AG09309 (cell line): Measurements from ENCODE around the gene GXYLT2.
A peak's percentile ranks its signal among the peaks of the same experiment; 100 is the strongest.

Experiments used
- DNase-seq: peaks from one replicate; pipeline ENCODE4 v3.0.0-alpha.2; 2010; ENCODE audit warnings: low read depth
- H3K4me3 ChIP-seq: 2 replicates; pipeline ENCODE4 v1.5.1; 2011; ENCODE audit warnings: mild to moderate bottlenecking, low read depth, low read length, moderate library complexity; ENCODE audit not compliant: control insufficient read depth
- CTCF ChIP-seq: IDR thresholded peaks from 2 replicates; pipeline ENCODE4 v1.5.1; 2011; ENCODE audit warnings: mild to moderate bottlenecking, low read depth, low read length, inconsistent platforms; ENCODE audit not compliant: insufficient read depth, control insufficient read depth; ENCODE audit errors: missing control alignments

The GXYLT2 gene

GRCh38 chr3:72888546-72889309 lies 882 bp downstream of the GXYLT2 start:
- no peak for DNase-seq
- H3K4me3 ChIP-seq = peak overlapping the region; percentile 50
- no peak for TF ChIP-seq CTCF

GRCh38 chr3:72889310-72890165 lies 1.7 kb downstream of the GXYLT2 start:
- DNase-seq = no peak
- no peak overlapping the region for H3K4me3 ChIP-seq
- TF ChIP-seq CTCF = no peak

- no peak for DNase-seq
- no peak overlapping the region for H3K4me3 ChIP-seq
- TF ChIP-seq CTCF = no peak
Measured at GRCh38 chr3:72890166-72890925, 2.5 kb downstream of the GXYLT2 start.

DNA sequence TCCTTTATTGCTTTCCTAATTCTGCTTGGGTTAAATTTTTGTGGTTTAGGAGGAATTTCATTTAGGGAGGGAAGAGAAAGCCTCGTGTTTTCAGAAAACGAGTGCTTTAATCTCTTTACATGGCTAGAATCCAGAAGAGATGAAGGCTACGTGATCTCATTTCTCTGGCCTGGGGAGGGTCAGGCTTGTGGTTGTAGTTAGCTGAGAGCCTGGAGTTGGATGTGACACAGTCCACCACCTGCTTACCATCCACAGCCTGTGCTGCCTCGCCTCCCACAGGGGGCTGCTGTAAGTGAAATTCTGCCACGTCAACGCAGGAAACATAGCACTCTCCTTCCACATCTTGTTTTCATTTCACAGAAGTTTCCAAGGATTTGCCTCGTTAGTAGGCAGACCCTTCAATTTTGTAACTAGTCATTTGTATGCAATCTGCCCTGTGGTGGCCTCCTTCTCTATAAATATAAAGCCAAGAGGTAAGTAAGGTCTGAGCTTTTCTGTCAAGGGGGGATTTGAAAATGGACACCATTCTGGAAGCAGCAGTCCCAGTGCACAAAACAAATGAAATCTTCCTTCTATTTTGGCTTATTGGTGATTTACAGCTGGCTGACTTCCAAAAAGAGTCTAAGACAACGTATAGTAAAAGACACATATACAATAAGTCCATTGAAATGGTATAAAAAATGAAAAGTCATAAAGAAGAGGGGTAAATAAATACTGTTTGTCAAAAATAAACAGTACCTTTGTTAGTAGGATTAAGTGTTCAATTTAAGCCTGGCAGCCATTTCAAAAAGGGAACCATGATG lies 3.4 kb downstream of the GXYLT2 start:
- H3K4me3 ChIP-seq = no peak overlapping the region
- peak; percentile 14 for TF ChIP-seq CTCF
- peak; percentile 96 for DNase-seq

DNA sequence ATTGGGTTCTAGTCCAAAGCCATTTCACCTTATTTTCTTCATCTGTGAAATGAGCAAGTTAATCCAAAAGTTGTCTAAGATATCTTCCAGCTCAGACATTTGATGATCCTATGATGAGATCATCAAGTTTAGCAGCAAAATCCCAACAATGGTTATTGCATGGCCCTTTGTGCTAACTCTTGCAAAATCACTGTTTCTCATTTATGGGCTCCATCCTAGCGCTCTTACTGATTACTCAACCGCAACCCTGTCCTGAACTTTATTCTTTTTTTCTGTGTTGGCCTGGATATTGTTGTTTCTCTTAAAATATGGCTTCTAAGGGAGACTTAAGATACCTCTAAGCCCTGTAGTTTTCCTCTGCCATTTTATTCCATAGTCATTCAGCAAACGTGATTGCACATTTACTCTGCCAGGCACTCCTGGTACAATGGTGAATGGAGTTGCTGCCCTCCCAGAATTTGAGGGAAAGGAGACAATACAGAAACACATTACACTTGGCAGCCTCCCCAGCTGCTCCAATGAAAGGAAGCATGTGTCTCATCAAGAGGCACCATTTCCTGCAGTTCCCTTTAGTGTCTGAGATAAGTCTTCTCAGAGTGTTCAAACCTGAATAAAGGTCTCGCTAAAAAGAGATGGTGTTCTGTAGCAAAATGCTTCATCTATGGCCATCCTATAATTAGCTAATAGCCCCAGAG lies 4.4 kb downstream of the GXYLT2 start:
- no peak overlapping the region for H3K4me3 ChIP-seq
- no peak for TF ChIP-seq CTCF
- peak; percentile 91 for DNase-seq

GRCh38 chr3:72892870-72893269 lies 5.0 kb downstream of the GXYLT2 start:
- no peak for DNase-seq
- TF ChIP-seq CTCF = peak; percentile 14
- H3K4me3 ChIP-seq = no peak overlapping the region
